ENCODE results near the gene UBXN4. TPM values are rescaled to one million over a fixed set of nuclear protein-coding genes. Genes with fewer than 3 reads are reported as not detected.

UBXN4 gene
- total and polyA plus RNA-seq, 2 of the 4 experiments (the other 2 are of a cell fraction), result 48.1 to 49.1 TPM

- Histone ChIP-seq H3K4me1 (ENCODE audit: control insufficient read depth, insufficient read depth, low read length) (peaks cover 2% of the 10 kb centered on the region; the same call in 1 of the 2 replicates), H4K91ac (ENCODE audit: insufficient read depth, low read depth, low read length) (no peak overlapping the region), H3K14ac (replicated peaks; ENCODE audit: low read depth, low read length) (no peak overlapping the region), H3K27me3 (ENCODE audit: control insufficient read depth, insufficient read depth, low read length) (no peaks in the 10 kb centered on the region), H3K27ac (ENCODE audit: insufficient read depth, low read length) (no peak overlapping the region), H3K23ac (ENCODE audit: low read depth, low read length) (no peak overlapping the region), H3K4me3 (ENCODE audit: insufficient read depth, low read depth, low read length) (no peak overlapping the region), H3K18ac (ENCODE audit: low read depth, low read length) (no peak overlapping the region), H4K20me1 (ENCODE audit: insufficient read depth, low read length) (no peaks in the 10 kb centered on the region), H3K4ac (ENCODE audit: low read depth, low read length) (no peak overlapping the region), H3K36me3 (ENCODE audit: control insufficient read depth, insufficient read depth, low read length) (no peaks in the 10 kb centered on the region), H4K5ac (ENCODE audit: low read depth, low read length) (no peak overlapping the region), H3K9me1 (ENCODE audit: insufficient read depth, low read length) (no peaks in the 10 kb centered on the region), H2BK5ac (ENCODE audit: low read depth, low read length, poor library complexity, severe bottlenecking) (no peak overlapping the region), H2AK9ac (replicated peaks; ENCODE audit: low read depth, low read length, poor library complexity) (no peak overlapping the region), H4K8ac (ENCODE audit: low read depth in 2 of 2, low read length in 2 of 2) (no peak overlapping the region), H2BK20ac (ENCODE audit: low read depth, low read length) (no peak overlapping the region), H2AFZ (replicated peaks; ENCODE audit: low read length, poor library complexity) (no peak overlapping the region), H2BK15ac (ENCODE audit: low read depth, low read length) (no peak overlapping the region), H3K79me1 (ENCODE audit: low read depth in 1 of 2, low read length in 2 of 2) (no peaks in the 10 kb centered on the region), H3K56ac (ENCODE audit: extremely low read depth, insufficient read depth, low read length) (no peak overlapping the region), H3K9ac (ENCODE audit: low read depth, low read length) (no peak overlapping the region), H3K9me3 (ENCODE audit: control insufficient read depth, insufficient read depth, low read length) (no peaks in the 10 kb centered on the region), H2AK5ac (ENCODE audit: low read depth, low read length) (no peak overlapping the region), H3K4me2 (ENCODE audit: low read depth, low read length) (no peak overlapping the region), H2BK120ac (ENCODE audit: low read depth, low read length) (no peak overlapping the region)
- dilution Hi-C loops (cut with HindIII; ENCODE audit: low sequenced_read_pairs, unreplicated experiment) (no loop called here), in situ Hi-C loops (cut with MboI; ENCODE audit: low sequenced_read_pairs) (no loop called here), intact Hi-C loops (cut with micrococcal nuclease) (no loop called here)
- no peak for TF ChIP-seq ELK1 (IDR thresholded peaks at IDR 0.05; ENCODE audit: borderline replicate concordance, low read depth, low read length)
- no peak for TF ChIP-seq CEBPB (IDR thresholded peaks at IDR 0.05; ENCODE audit: low read depth, low read length)
- no peak for TF ChIP-seq USF2 (IDR thresholded peaks at IDR 0.05; ENCODE audit: low read depth, low read length)
- no peak for TF ChIP-seq POLR2A (IDR thresholded peaks at IDR 0.05; ENCODE audit: low read depth, low read length)
- TF ChIP-seq MAZ (IDR thresholded peaks at IDR 0.05; ENCODE audit: borderline replicate concordance, low read depth, low read length), result no peak
- BruUV-seq (replicated peaks), result no TSS peak
- no peak for ATAC-seq (ENCODE audit: low read depth)
- WGBS, 2 experiments (ENCODE audit: extremely low coverage in 2 of 2, insufficient read length in 1 of 2), result 40% methylated on average over 2 of the region's 2 CpGs; no CpG with 5 or more reads in 1 of the 2 experiments
- DNase-seq, result no peak
- POLR2A ChIA-PET (ENCODE audit: unreplicated experiment), result no interaction called here
- CTCF ChIA-PET, result no interaction called here
These were observed 71.4 kb downstream of the UBXN4 start for GRCh38 chr2:135812907-135813511.

All from IMR-90 (cell line).